NCI-H526 (cell line): ENCODE measurements around the gene EHD4.

ENCODE experiments used
- DNase-seq, 2 experiments: peaks; one replicate each; lab custom pipeline; 2025; lab: John Stamatoyannopoulos, UW

EHD4 gene

GRCh38 chr15:41860049-41860828, 112.1 kb downstream of the EHD4 start:
- DNase-seq, result no peak

- no peak for DNase-seq
These were observed 113.6 kb downstream of the EHD4 start for GRCh38 chr15:41858756-41859155.

GRCh38 chr15:41857316-41857715, 115.0 kb downstream of the EHD4 start:
- no peak for DNase-seq

GRCh38 chr15:41856716-41857115, 115.6 kb downstream of the EHD4 start:
- DNase-seq, result no peak

GRCh38 chr15:41856262-41856661, 116.1 kb downstream of the EHD4 start:
- no peak for DNase-seq

- no peak for DNase-seq
These were observed 116.9 kb downstream of the EHD4 start for GRCh38 chr15:41855261-41855961.

GRCh38 chr15:41854443-41854842, 117.9 kb downstream of the EHD4 start:
- no peak for DNase-seq

- DNase-seq, result no peak
These were observed 118.5 kb downstream of the EHD4 start for GRCh38 chr15:41853831-41854230.

- no peak for DNase-seq
These were observed 119.4 kb downstream of the EHD4 start for GRCh38 chr15:41852736-41853590.

GRCh38 chr15:41851755-41852370, 120.5 kb downstream of the EHD4 start:
- no peak for DNase-seq

GRCh38 chr15:41851167-41851523, 121.2 kb downstream of the EHD4 start:
- no peak for DNase-seq

- no peak for DNase-seq
These were observed 121.7 kb downstream of the EHD4 start for GRCh38 chr15:41850482-41851166.

GRCh38 chr15:41849861-41850260, 122.5 kb downstream of the EHD4 start:
- no peak for DNase-seq

GRCh38 chr15:41849204-41849603, 123.2 kb downstream of the EHD4 start:
- DNase-seq, result no peak

GRCh38 chr15:41848631-41849030, 123.7 kb downstream of the EHD4 start:
- DNase-seq, result no peak

GRCh38 chr15:41847981-41848380, 124.4 kb downstream of the EHD4 start:
- no peak for DNase-seq

- no peak for DNase-seq
These were observed 125.2 kb downstream of the EHD4 start for GRCh38 chr15:41847206-41847605.
